Activated CD8-positive, alpha-beta T cell treated with anti-CD3 and anti-CD28 coated beads for 36 hours (primary cell): ENCODE results near the gene LRRC8D. TPM values are rescaled to one million over a fixed set of nuclear protein-coding genes. Genes with fewer than 3 reads are reported as not detected.

Source experiments
- ATAC-seq: fragments of 200-7000 bp; cut with Tn5 transposase; one replicate; pipeline ENCODE4 v1.10.0; 2021; ENCODE audit warnings: mild to moderate bottlenecking, moderate library complexity
- CTCF ChIA-PET: fragments of 350-600 bp; sonication (Branson Sonifier 250); formaldehyde crosslinking; loops from one replicate; lab custom pipeline; 2021; ENCODE audit warnings: antibody characterized with exemption; lab: Charles Lee
- POLR2A ChIA-PET: fragments of 350-600 bp; sonication (Branson Sonifier 250); formaldehyde crosslinking; loops from one replicate; lab custom pipeline; 2021; ENCODE audit warnings: antibody characterized with exemption; lab: Charles Lee
- DNase-seq: peaks from one replicate; pipeline ENCODE4 v3.0.0-alpha.2; 2020
- H3K27ac Mint-ChIP-seq: one replicate; pipeline ENCODE4 v1.8.0; 2021; ENCODE audit warnings: mild to moderate bottlenecking, mixed read lengths
- H3K27me3 Mint-ChIP-seq: one replicate; pipeline ENCODE4 v1.8.0; 2021; ENCODE audit warnings: mixed read lengths
- H3K36me3 Mint-ChIP-seq: one replicate; pipeline ENCODE4 v1.8.0; 2021; ENCODE audit warnings: low read depth, mixed read lengths
- H3K4me1 Mint-ChIP-seq: one replicate; pipeline ENCODE4 v1.8.0; 2021; ENCODE audit warnings: low read depth, mixed read lengths
- H3K4me3 Mint-ChIP-seq: one replicate; pipeline ENCODE4 v1.8.0; 2021; ENCODE audit warnings: mild to moderate bottlenecking, moderate library complexity, mixed read lengths
- H3K9me3 Mint-ChIP-seq: one replicate; pipeline ENCODE4 v1.8.0; 2021; ENCODE audit warnings: mixed read lengths
- CTCF ChIP-seq: fragments of 200-600 bp; IDR thresholded peaks from one replicate; pipeline ENCODE4 v1.8.0; 2022; ENCODE audit warnings: antibody characterized with exemption, mild to moderate bottlenecking
- intact Hi-C: fragments of 100-400 bp; cut with micrococcal nuclease; formaldehyde crosslinking; loops from one replicate; pipeline ENCODE4 v1.10.0; 2022
- total RNA-seq, 2 experiments: library from RNA; stranded (reverse); gene quantifications; one replicate each; pipeline ENCODE4 v1.2.3, GENCODE V29; 2021

The LRRC8D gene
- total RNA-seq, 2 experiments from 2014 or later, result 26.3 to 27.5 TPM

- ChIA-PET POLR2A (no interaction called here), CTCF (no interaction called here)
- H3K27ac Mint-ChIP-seq, result no peak overlapping the region
- DNase-seq (no peak), ATAC-seq (no peak)
- intact Hi-C loops, result no loop called here
- H3K4me3 Mint-ChIP-seq, result no peak overlapping the region
- H3K4me1 Mint-ChIP-seq, result peaks cover 28% of the 10 kb centered on the region
- no peak for TF ChIP-seq CTCF
- no peaks in the 10 kb centered on the region for H3K27me3 Mint-ChIP-seq
- no peaks in the 10 kb centered on the region for H3K9me3 Mint-ChIP-seq
- H3K36me3 Mint-ChIP-seq, result peaks cover 33% of the 10 kb centered on the region
These were observed 73.7 kb downstream of the LRRC8D start for GRCh38 chr1:89894210-89895201.

- no peak for DNase-seq
- no peak for TF ChIP-seq CTCF
- Mint-ChIP-seq H3K9me3 (no peaks in the 10 kb centered on the region), H3K4me3 (no peak overlapping the region), H3K4me1 (peaks cover 26% of the 10 kb centered on the region), H3K27me3 (no peaks in the 10 kb centered on the region), H3K36me3 (peaks cover 29% of the 10 kb centered on the region), H3K27ac (no peak overlapping the region)
- ChIA-PET CTCF (no interaction called here), POLR2A (no interaction called here)
- ATAC-seq, result no peak
- intact Hi-C loops, result no loop called here
These were observed 75.5 kb downstream of the LRRC8D start for GRCh38 chr1:89896105-89896942.

GRCh38 chr1:89897347-89898133 is 76.7 kb downstream of the LRRC8D start:
- H3K27me3 Mint-ChIP-seq, result no peaks in the 10 kb centered on the region

GRCh38 chr1:89898150-89898549 is 77.3 kb downstream of the LRRC8D start:
- Mint-ChIP-seq H3K27me3 (no peaks in the 10 kb centered on the region), H3K9me3 (no peaks in the 10 kb centered on the region), H3K4me1 (peaks cover 27% of the 10 kb centered on the region), H3K27ac (no peak overlapping the region), H3K36me3 (peaks cover 22% of the 10 kb centered on the region), H3K4me3 (no peak overlapping the region)
- ATAC-seq (no peak), DNase-seq (no peak)
- ChIA-PET CTCF (no interaction called here), POLR2A (no interaction called here)
- intact Hi-C loops, result no loop called here
- no peak for TF ChIP-seq CTCF

More at GRCh38 chr1:89897347-89898133, 76.7 kb downstream of the LRRC8D start:
- Mint-ChIP-seq H3K27ac (no peak overlapping the region), H3K36me3 (peaks cover 22% of the 10 kb centered on the region), H3K4me3 (no peak overlapping the region), H3K9me3 (no peaks in the 10 kb centered on the region), H3K4me1 (peaks cover 24% of the 10 kb centered on the region)
- POLR2A ChIA-PET, result no interaction called here
- no peak for ATAC-seq
- no peak for TF ChIP-seq CTCF
- CTCF ChIA-PET, result no interaction called here
- DNase-seq, result no peak
- intact Hi-C loops, result no loop called here
